Measurements from ENCODE around the gene CORIN. TPM values are rescaled to one million over a fixed set of nuclear protein-coding genes. Genes with fewer than 3 reads are reported as not detected.
A peak's percentile ranks its signal among the peaks of the same experiment; 100 is the strongest.
"Not testable (repeated sequence)": the region's sequence is repeated elsewhere in the genome, so short reads cannot be mapped to it uniquely, and the experiment has no call there.

The CORIN gene
- total RNA-seq, 2 experiments from 2014 or later, result not detected

DNA sequence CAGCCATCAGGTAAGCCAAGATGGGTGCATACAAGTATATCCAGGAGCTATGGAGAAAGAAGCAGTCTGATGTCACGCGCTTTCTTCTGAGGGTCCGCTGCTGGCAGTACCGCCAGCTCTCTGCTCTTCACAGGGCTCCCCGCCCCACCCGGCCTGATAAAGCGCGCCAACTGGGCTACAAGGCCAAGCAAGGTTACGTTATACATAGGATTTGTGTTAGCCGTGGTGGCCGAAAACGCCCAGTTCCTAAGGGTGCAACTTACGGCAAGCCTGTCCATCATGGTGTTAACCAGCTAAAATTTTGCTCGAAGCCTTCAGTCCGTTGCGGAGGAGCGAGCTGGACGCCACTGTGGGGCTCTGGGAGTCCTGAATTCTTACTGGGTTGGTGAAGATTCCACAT lies 131.5 kb downstream of the CORIN start:
- H3K27me3 Mint-ChIP-seq, result peaks cover 31% of the 10 kb centered on the region
- not testable (repeated sequence) for H3K36me3 Mint-ChIP-seq, DNase-seq, H3K4me3 Mint-ChIP-seq, H3K4me1 Mint-ChIP-seq, H3K9me3 Mint-ChIP-seq, H3K27ac Mint-ChIP-seq

DNA sequence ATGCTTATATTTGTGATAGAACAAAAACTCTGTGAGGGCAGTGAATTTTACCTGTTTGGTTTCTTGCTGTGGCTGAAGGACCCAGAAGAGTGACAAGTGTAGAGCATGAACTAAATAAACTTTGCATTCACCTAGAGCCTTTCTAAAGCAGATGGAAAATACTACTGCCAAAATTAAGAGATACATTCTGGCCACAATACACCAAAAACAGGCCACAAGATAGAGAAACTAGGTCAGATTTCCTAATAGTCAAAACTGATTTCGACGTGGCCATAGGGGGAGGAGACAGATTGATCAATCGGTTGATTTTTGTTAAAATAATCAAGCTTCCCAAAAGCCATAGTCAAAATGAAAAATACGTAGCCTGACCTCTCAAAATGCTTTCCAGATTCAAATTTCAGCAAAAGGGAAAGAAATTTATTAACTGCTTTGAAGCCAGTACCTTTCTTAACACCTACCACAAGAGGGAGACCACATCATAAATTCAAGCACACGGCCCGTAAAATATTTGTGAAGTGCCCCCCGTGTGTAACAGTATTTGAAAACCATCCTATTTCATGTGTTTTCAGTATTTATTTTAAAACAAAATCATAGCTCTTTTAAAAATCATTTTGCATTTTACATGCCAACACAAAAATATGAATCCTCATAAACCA lies 132.4 kb downstream of the CORIN start:
- H3K27ac Mint-ChIP-seq, result no peak overlapping the region
- peaks cover 7% of the 10 kb centered on the region for H3K4me1 Mint-ChIP-seq
- DNase-seq, result no peak
- no peaks in the 10 kb centered on the region for H3K9me3 Mint-ChIP-seq
- peaks cover 27% of the 10 kb centered on the region for H3K27me3 Mint-ChIP-seq
- no peak overlapping the region for H3K4me3 Mint-ChIP-seq
- no peaks in the 10 kb centered on the region for H3K36me3 Mint-ChIP-seq

DNA sequence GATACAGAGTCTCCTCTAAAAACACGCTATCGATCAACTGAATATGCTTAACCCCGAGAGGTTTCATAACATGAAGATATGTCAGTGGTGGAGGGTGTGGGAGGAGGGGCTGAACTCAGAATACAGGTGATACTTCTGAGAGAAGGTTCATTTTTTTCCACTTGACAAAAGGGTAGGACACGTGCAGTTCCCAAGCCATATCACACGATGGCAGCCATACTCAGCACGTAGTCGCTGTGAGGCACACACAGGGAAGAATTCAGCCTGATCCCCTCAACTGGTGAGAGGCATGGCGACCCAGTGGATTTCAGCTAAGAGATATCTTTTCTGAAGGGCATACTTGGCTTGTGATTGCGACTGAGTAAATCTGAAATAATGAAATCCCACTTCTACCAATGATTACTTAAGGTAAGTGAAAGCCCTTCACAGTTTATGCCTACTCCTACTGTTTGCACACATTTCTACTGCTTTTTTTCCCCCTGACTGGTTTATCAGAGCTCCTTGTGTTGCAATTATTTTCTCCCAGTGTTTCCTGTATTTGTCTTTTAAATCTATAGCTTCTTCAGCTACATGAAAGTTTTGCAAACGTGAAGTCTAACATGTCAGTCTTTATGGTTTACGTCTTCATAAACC lies 133.1 kb downstream of the CORIN start:
- peaks cover 7% of the 10 kb centered on the region for H3K4me1 Mint-ChIP-seq
- H3K9me3 Mint-ChIP-seq, result no peaks in the 10 kb centered on the region
- no peaks in the 10 kb centered on the region for H3K36me3 Mint-ChIP-seq
- H3K4me3 Mint-ChIP-seq, result no peak overlapping the region
- peak; percentile 12 for DNase-seq
- H3K27me3 Mint-ChIP-seq, result peaks cover 31% of the 10 kb centered on the region
- H3K27ac Mint-ChIP-seq, result no peak overlapping the region

DNA sequence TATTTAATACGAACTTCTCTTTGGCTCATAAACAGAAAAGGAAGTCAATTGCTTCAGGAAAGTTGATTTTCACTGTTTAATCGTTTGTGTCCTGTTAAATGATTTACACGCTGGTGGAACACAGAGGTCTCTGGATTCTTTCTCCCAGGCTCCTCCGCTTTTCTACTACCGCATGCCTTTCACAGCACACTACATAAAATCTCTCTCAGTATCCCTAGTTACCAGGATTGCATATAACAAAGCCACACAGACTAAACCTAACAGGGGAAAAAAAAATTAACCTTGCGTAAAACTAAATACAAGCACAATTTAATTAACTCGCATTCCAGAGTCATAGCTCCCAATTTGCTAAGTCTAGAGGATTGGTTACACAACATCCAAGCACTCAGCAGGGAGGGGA lies 133.9 kb downstream of the CORIN start:
- peaks cover 36% of the 10 kb centered on the region for H3K27me3 Mint-ChIP-seq
- H3K9me3 Mint-ChIP-seq, result no peaks in the 10 kb centered on the region
- no peak for DNase-seq
- H3K36me3 Mint-ChIP-seq, result no peaks in the 10 kb centered on the region
- no peak overlapping the region for H3K4me3 Mint-ChIP-seq
- peaks cover 7% of the 10 kb centered on the region for H3K4me1 Mint-ChIP-seq
- no peak overlapping the region for H3K27ac Mint-ChIP-seq

DNA sequence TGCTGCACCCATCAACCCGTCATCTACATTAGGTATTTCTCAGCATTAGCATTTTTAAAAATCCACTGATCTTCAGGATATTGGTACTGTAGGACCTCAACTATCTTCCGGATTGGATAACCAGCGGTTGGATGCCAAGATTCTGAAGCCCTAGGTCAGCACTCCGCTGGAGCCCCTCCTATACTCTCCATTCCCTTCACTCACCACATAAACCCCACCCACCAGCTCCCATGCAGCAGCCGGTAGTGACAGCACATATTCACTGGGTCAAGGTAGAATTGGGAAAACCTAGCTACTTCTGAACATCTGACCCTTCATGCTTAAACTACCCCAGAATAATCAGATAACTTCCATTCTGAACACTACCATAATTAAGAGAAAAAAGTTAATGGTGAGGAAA lies 134.9 kb downstream of the CORIN start:
- H3K4me1 Mint-ChIP-seq, result peaks cover 7% of the 10 kb centered on the region
- no peak overlapping the region for H3K27ac Mint-ChIP-seq
- H3K36me3 Mint-ChIP-seq, result no peaks in the 10 kb centered on the region

DNA sequence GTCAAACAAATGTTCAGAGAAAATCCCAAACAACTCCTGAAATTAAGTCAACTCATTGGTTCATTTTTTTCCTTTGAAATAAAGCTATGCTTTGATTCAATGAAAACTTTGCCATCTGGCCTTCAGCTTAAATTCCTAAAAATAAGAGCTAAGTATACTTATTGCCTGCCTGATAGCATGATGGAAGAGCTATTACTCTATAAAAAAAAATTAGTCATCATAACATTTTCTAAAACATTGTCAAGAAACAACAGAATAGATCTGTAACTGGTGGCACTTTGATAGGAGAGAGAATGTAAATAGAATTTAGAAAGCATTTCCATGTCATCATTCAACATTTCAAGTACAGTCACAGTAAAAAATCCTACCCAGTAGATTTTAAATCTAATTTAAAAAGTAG lies 136.6 kb downstream of the CORIN start:
- Mint-ChIP-seq H3K36me3 (no peaks in the 10 kb centered on the region), H3K4me1 (peaks cover 7% of the 10 kb centered on the region), H3K4me3 (no peak overlapping the region), H3K9me3 (no peaks in the 10 kb centered on the region), H3K27me3 (peaks cover 28% of the 10 kb centered on the region), H3K27ac (no peak overlapping the region)
- DNase-seq, result no peak

More for the DNA sequence above, 134.9 kb downstream of the CORIN start:
- Mint-ChIP-seq H3K4me3 (no peak overlapping the region), H3K27me3 (peaks cover 31% of the 10 kb centered on the region), H3K9me3 (no peaks in the 10 kb centered on the region)
- no peak for DNase-seq

DNA sequence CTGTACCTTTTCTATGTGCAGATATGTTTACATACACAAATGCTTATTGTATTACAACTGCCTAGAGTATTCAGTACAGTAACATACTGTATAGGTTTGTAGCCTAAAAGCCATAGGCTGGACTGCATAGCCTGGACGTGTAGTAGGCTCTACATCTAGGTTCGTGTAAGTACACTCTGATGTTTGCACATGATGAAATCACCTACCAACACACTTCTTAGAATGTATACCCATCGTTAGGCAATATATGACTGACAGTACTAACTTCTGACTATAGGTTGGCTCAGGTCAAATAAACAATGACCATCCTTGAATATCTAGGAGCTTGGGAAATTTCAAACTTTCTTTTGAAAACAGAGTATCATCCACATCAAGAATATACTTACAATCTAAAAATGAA lies 139.0 kb downstream of the CORIN start:
- Mint-ChIP-seq H3K27ac (no peak overlapping the region), H3K36me3 (no peaks in the 10 kb centered on the region), H3K9me3 (no peaks in the 10 kb centered on the region), H3K27me3 (peaks cover 24% of the 10 kb centered on the region), H3K4me3 (no peak overlapping the region), H3K4me1 (no peaks in the 10 kb centered on the region)
- no peak for DNase-seq

DNA sequence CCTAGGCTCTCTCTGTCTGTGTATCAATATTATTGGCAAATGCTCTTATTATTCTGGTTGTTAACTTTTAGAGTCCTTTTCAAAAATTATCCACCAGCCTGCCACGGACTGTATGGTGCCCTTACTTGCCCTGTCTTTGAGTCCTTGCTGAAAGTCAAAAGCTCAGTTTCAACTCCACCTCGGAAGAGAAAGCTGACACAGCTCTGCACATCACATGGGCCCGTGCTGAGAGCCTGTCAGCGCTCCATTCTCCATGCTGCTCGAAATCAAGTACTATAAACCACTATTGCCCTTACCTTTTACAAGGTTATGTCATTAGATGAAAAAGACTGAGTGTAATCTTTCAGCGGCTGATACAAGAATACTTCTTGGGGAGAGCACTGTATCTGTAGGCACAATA lies 141.0 kb downstream of the CORIN start:
- Mint-ChIP-seq H3K9me3 (no peaks in the 10 kb centered on the region), H3K36me3 (no peaks in the 10 kb centered on the region), H3K27ac (no peak overlapping the region), H3K4me3 (no peak overlapping the region), H3K27me3 (peaks cover 23% of the 10 kb centered on the region), H3K4me1 (no peaks in the 10 kb centered on the region)
- DNase-seq, result no peak

DNA sequence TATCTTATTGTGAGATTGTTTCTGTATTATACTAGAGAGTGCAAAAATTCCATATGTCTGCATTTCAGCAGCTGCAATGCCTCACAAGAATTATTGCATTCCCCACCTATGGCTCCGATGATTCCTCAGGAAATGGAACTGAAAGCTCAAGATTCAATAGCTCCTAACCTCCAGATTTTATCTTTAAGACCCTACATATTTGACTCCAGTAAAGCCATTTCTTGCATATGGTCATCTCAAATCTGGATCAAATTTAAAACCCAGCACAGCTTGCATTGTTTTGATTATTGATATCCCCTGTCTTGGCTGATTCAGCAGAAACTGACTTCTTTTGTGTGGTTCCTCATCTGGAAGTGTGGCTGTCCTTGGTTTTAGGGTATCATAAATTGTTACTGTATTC lies 142.6 kb downstream of the CORIN start:
- Mint-ChIP-seq H3K27ac (no peak overlapping the region), H3K4me1 (no peaks in the 10 kb centered on the region), H3K27me3 (peaks cover 16% of the 10 kb centered on the region), H3K4me3 (no peak overlapping the region), H3K9me3 (no peaks in the 10 kb centered on the region), H3K36me3 (no peaks in the 10 kb centered on the region)
- DNase-seq, result no peak

DNA sequence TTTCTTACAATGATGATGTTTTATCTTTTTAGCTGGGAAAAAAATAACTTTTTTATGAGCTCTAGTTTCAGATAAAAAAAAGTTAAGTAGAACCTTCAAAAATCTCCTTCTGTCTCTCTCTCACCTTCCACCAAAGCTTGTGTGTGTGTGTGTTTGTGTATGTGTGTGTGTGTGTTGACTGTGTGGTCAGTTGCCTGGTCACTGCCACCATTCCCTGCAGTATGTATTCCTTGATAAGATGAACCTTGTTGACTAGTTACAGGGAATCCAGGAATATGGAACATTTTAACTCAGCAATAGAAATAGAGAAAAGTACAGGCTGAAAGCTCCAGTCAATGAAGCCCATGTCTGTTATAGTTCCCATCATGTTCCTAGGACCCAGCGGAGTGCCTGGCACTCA lies 143.5 kb downstream of the CORIN start:
- no peak for DNase-seq
- Mint-ChIP-seq H3K36me3 (no peaks in the 10 kb centered on the region), H3K4me1 (no peaks in the 10 kb centered on the region), H3K27me3 (peaks cover 8% of the 10 kb centered on the region), H3K4me3 (no peak overlapping the region), H3K9me3 (no peaks in the 10 kb centered on the region), H3K27ac (no peak overlapping the region)

DNA sequence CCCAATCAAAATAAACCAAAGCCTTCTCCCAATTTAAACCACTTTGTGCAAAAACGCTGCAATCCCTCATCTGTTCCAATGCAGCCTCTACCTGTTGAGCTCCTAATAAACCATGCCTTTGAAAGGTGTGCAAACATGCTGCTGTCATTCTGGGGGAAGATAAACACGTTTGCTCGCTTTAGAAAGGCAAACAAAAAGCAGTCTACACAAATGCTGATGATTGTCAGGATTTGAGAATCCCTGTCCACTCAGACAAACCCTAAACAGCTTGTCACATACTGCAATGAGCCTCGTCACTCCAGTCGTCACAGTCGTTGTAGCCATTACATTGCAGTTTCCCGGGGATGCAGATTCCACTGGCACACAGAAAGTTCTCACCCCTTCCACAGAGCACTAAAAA lies 145.2 kb downstream of the CORIN start:
- Mint-ChIP-seq H3K9me3 (no peaks in the 10 kb centered on the region), H3K4me1 (no peaks in the 10 kb centered on the region), H3K36me3 (no peaks in the 10 kb centered on the region), H3K27ac (no peak overlapping the region), H3K4me3 (no peak overlapping the region), H3K27me3 (peaks cover 6% of the 10 kb centered on the region)
- no peak for DNase-seq

DNA sequence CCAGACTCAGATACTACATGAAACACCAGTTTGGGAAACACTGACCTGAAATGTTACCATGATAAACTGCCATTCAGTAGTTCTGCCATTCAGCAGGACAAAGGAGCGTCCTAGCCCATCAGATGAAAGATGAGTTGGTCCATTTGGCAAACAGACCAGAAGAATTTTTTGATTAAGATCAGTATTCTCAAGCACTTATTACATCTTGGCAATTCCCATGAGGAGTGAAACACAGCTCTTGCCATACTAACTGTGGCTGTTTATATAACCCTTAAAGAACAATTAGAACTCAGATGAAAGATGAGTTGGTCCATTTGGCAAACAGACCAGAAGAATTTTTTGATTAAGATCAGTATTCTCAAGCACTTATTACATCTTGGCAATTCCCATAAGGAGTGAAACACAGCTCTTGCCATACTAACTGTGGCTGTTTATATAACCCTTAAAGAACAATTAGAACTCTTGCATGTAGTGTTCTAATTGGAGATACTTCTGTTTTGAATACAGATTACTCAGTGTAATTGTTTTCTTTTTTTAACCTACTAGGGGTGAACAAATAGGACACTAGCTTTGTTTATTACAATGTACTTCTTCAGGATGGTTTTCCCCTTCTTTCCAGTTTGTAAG lies 146.0 kb downstream of the CORIN start:
- not testable (repeated sequence) for H3K27me3 Mint-ChIP-seq, H3K36me3 Mint-ChIP-seq, H3K27ac Mint-ChIP-seq, H3K4me1 Mint-ChIP-seq, H3K4me3 Mint-ChIP-seq, H3K9me3 Mint-ChIP-seq, DNase-seq

DNA sequence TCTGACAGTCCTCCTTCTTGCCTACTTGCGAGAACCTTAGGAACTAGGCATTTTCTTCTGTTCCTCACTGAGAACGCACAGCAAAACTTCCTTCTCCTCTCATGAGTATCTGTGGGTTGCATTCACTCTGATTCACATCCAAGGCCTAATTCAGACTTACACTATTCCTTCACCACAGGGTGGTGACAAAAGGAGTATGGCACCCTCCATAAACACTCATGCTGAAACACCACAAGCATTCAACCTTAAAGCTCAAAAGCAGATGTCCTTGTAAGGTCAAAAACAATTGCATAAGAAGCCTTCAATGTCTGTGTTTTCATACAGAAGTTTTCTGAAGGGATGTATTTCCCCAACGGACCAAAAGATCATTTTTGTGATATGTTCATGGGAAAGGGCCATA lies 147.3 kb downstream of the CORIN start:
- no peak overlapping the region for H3K27ac Mint-ChIP-seq
- H3K4me1 Mint-ChIP-seq, result no peaks in the 10 kb centered on the region
- DNase-seq, result no peak
- peaks cover 6% of the 10 kb centered on the region for H3K27me3 Mint-ChIP-seq
- H3K9me3 Mint-ChIP-seq, result no peaks in the 10 kb centered on the region
- H3K36me3 Mint-ChIP-seq, result no peaks in the 10 kb centered on the region
- H3K4me3 Mint-ChIP-seq, result no peak overlapping the region

DNA sequence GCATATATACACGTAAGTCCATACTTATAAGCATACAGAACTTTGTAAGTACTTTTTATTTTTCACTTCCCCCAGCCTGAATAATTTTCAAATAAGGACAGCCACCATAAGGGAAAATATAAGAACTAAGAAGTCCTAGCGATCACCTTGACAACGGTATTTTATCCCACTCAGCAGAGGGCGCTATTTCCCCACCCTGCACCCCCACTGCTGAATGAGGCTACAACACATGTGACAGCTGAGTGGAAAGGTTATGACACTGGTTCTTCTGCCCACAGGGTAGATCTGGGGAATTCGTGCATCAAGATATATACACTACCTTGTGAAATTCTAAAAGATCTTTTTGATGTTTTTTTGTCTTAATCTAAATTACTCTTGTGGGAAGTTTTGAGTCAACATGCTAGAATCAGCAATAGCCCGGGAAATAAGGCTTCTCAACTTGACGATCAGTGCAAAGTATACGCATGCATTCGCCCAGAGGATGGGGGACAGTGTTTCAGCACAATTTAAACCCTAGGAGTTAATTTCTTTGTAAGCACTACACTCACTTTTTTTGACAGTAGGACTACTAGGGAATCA lies 151.5 kb downstream of the CORIN start:
- H3K36me3 Mint-ChIP-seq, result no peaks in the 10 kb centered on the region
- H3K27me3 Mint-ChIP-seq, result peaks cover 8% of the 10 kb centered on the region
- peak; percentile 60 for DNase-seq
- H3K4me1 Mint-ChIP-seq, result no peaks in the 10 kb centered on the region
- no peak overlapping the region for H3K4me3 Mint-ChIP-seq
- H3K27ac Mint-ChIP-seq, result no peak overlapping the region
- no peaks in the 10 kb centered on the region for H3K9me3 Mint-ChIP-seq

DNA sequence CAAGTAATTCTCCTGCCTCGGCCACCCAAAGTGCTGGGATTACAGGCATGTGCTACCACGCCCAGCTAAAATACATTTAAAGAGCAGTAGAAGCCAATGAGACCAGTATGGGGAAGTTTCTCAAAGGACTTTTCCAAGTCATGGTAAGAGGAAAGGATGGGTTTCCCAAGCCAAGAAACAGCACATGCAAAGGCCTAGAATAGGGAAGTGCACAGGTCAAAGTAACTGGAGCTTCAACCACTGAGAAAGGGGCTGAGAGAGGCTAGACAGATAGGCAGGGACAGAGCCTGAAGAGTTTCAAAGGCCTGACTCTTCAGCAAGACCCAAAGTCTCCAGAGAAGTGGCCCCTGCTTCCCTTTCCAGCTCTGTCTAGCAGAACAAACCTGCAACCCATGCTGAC lies 162.1 kb downstream of the CORIN start:
- no peak for DNase-seq
- peaks cover 9% of the 10 kb centered on the region for H3K27me3 Mint-ChIP-seq
- H3K4me3 Mint-ChIP-seq, result no peak overlapping the region
- H3K27ac Mint-ChIP-seq, result no peak overlapping the region
- no peaks in the 10 kb centered on the region for H3K9me3 Mint-ChIP-seq
- H3K36me3 Mint-ChIP-seq, result no peaks in the 10 kb centered on the region
- H3K4me1 Mint-ChIP-seq, result no peaks in the 10 kb centered on the region

DNA sequence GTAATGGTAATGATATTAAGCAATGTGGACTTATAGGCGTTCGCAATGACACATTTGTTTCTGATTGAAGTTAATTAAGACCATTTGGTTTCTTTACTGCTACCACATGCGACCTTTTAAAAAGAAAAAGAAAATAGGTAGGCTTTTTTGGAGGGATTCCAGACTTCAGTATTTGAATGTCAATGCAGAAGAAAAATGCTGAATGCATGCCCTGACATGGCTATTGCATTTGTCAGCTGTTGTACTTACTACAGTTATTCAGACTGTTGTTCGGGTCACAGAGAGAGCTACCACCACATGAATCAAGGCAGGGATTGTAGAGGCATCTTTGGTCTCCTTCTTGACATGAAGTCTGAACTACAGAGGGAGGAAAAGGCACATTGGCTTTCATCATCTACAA lies 163.7 kb downstream of the CORIN start:
- Mint-ChIP-seq H3K36me3 (no peaks in the 10 kb centered on the region), H3K27me3 (peaks cover 14% of the 10 kb centered on the region), H3K4me3 (no peak overlapping the region), H3K4me1 (no peaks in the 10 kb centered on the region), H3K9me3 (no peaks in the 10 kb centered on the region), H3K27ac (no peak overlapping the region)
- DNase-seq, result no peak
